K562 (cell line): ENCODE measurements around the gene ARHGAP22.

Experiments
- EGR1 ChIP-seq: fragments of 450-650 bp; conservative IDR thresholded peaks from 2 replicates; pipeline ENCODE4 v1.6.1; 2017; ENCODE audit warnings: mild to moderate bottlenecking
- ETV5 ChIP-seq: sonication (generic); formaldehyde crosslinking; IDR thresholded peaks from 2 replicates; pipeline ENCODE4 v1.4.0; 2020; ENCODE audit warnings: low read depth, mild to moderate bottlenecking, missing genetic modification reagents
- MYC ChIP-seq, 2 experiments: fragments of 250-450 bp in 1 of 2; sonication (Bioruptor Pico) in 1 of 2; IDR thresholded peaks; 2 replicates each; pipeline versions ENCODE4 v1.5.1 to v1.6.1; 2012 to 2021; ENCODE audit warnings: low read depth in 2 of 2, borderline replicate concordance in 1 of 2, improper control_type of control experiment in 1 of 2, low read length in 1 of 2, mild to moderate bottlenecking in 1 of 2, moderate library complexity in 1 of 2
- PKNOX1 ChIP-seq: fragments of 450-650 bp; IDR thresholded peaks from 2 replicates; pipeline ENCODE4 v1.6.1; 2016
- RERE ChIP-seq: sonication (generic); formaldehyde crosslinking; IDR thresholded peaks from 2 replicates; pipeline ENCODE4 v1.8.0; 2023; ENCODE audit warnings: missing genetic modification reagents, mild to moderate bottlenecking, borderline replicate concordance
- ZBTB1 ChIP-seq: sonication (generic); formaldehyde crosslinking; IDR thresholded peaks from 2 replicates; pipeline ENCODE4 v1.8.1; 2023; ENCODE audit warnings: missing genetic modification reagents, low read depth, mild to moderate bottlenecking, borderline replicate concordance
- ZHX1 ChIP-seq: fragments of 150-350 bp; conservative IDR thresholded peaks from 2 replicates; pipeline ENCODE4 v1.6.1; 2014; ENCODE audit warnings: low read length

- no peak for TF ChIP-seq PKNOX1
- no peak for TF ChIP-seq ZBTB1 (CRISPR knock-in tag)
- TF ChIP-seq EGR1, result no peak
- no peak for TF ChIP-seq RERE
- no peak for TF ChIP-seq ZHX1
- no peak for TF ChIP-seq MYC (IDR thresholded peaks at IDR 0.05; ENCODE audit: low read depth, low read length)
- no peak for TF ChIP-seq MYC (CRISPR knock-in tag; IDR thresholded peaks at IDR 0.05; ENCODE audit: borderline replicate concordance, low read depth)
- TF ChIP-seq ETV5 (CRISPR knock-in tag), result no peak
These were observed 110.3 kb downstream of the ARHGAP22 start for GRCh38 chr10:48494611-48495010.
